GM12878 (cell line): ENCODE data around the gene KCTD2. TPM values are rescaled to one million over a fixed set of nuclear protein-coding genes. Genes with fewer than 3 reads are reported as not detected.

ENCODE experiments used
- ATAC-seq: fragments of 200-7000 bp; cut with Tn5 transposase; 3 replicates; pipeline ENCODE4 v1.9.1; 2020; ENCODE audit warnings: mild to moderate bottlenecking, moderate library complexity
- BruUV-seq: library from RNA; stranded (reverse); fragments of 400-500 nt; replicated peaks from 2 replicates; lab custom pipeline; 2021; lab: Mats Ljungman, UMichigan
- CTCF ChIA-PET: fragments of 300-600 bp; sonication (Branson Sonifier 250); formaldehyde crosslinking; extraction: SDS; loops from one replicate; lab custom pipeline; 2021; ENCODE audit warnings: inconsistent platforms; lab: Yijun Ruan, JAX
- POLR2A ChIA-PET: fragments of 350-600 bp; formaldehyde crosslinking; extraction: SDS; loops from one replicate; lab custom pipeline; 2021; ENCODE audit warnings: inconsistent platforms; lab: Charles Lee
- RAD21 ChIA-PET: fragments of 300-600 bp; sonication (Branson Sonifier 250); formaldehyde crosslinking; loops from one replicate; lab custom pipeline; 2023; ENCODE audit warnings: antibody characterized with exemption; ENCODE audit not compliant: unreplicated experiment; lab: Charles Lee
- SMC1A ChIA-PET: fragments of 300-600 bp; sonication (Branson Sonifier 250); formaldehyde crosslinking; loops from one replicate; lab custom pipeline; 2023; ENCODE audit not compliant: unreplicated experiment, uncharacterized antibody; lab: Charles Lee
- DNase-seq: peaks from one replicate; pipeline ENCODE4 v3.0.0-alpha.2; 2011; ENCODE audit warnings: low read depth, low spot score
- FAIRE-seq: peaks from 3 replicates; lab custom pipeline; 2011; peaks lifted over from hg19 to GRCh38; lab: Jason Lieb, UNC
- H2AFZ ChIP-seq: 2 replicates; pipeline ENCODE4 v1.6.0; 2011; ENCODE audit warnings: low read depth, low read length, control low read depth; ENCODE audit not compliant: control insufficient read depth
- H3K27ac ChIP-seq: 2 replicates; pipeline ENCODE4 v1.5.1; 2011; ENCODE audit warnings: control low read depth; ENCODE audit not compliant: control insufficient read depth, insufficient read depth
- H3K27me3 ChIP-seq, 2 experiments: replicated peaks in 1 of 2; 2 replicates each; pipeline versions ENCODE4 v1.6.0 to v1.6.1; 2011; ENCODE audit warnings: low read length in 1 of 2; ENCODE audit not compliant: control insufficient read depth in 2 of 2, insufficient read depth in 2 of 2
- H3K36me3 ChIP-seq, 2 experiments: 2 replicates each; pipeline ENCODE4 v1.5.1; 2011; ENCODE audit warnings: low read length in 1 of 2; ENCODE audit not compliant: control insufficient read depth in 2 of 2, insufficient read depth in 2 of 2
- H3K4me1 ChIP-seq: 2 replicates; pipeline ENCODE4 v1.6.1; 2011; ENCODE audit warnings: mild to moderate bottlenecking, low read length, moderate library complexity, mixed read lengths; ENCODE audit not compliant: control insufficient read depth, insufficient read depth
- H3K4me2 ChIP-seq: 2 replicates; pipeline ENCODE4 v1.6.0; 2011; ENCODE audit warnings: control low read depth; ENCODE audit not compliant: control insufficient read depth, insufficient read depth
- H3K4me3 ChIP-seq: fragments of 200-600 bp; sonication (generic); 2 replicates; pipeline ENCODE4 v1.5.1; 2016
- H3K79me2 ChIP-seq: 2 replicates; pipeline ENCODE4 v1.6.0; 2011; ENCODE audit warnings: low read length; ENCODE audit not compliant: control insufficient read depth, insufficient read depth
- H3K9ac ChIP-seq: 2 replicates; pipeline ENCODE4 v1.8.0; 2011; ENCODE audit warnings: low read length, control low read depth, mixed read lengths; ENCODE audit not compliant: control insufficient read depth, insufficient read depth
- H3K9me3 ChIP-seq: replicated peaks from 3 replicates; pipeline ENCODE4 v1.5.1; 2011; ENCODE audit warnings: mild to moderate bottlenecking, low read length; ENCODE audit not compliant: control insufficient read depth, insufficient read depth
- H4K20me1 ChIP-seq: 2 replicates; pipeline ENCODE4 v1.6.0; 2011; ENCODE audit not compliant: control insufficient read depth, insufficient read depth
- MEF2A ChIP-seq: IDR thresholded peaks from 2 replicates; pipeline ENCODE4 v1.6.1; 2011; ENCODE audit warnings: low read depth, mild to moderate bottlenecking, low read length, moderate library complexity; ENCODE audit not compliant: insufficient read depth
- MXI1 ChIP-seq: fragments of 150-350 bp; IDR thresholded peaks from 2 replicates; pipeline ENCODE4 v1.6.1; 2011; ENCODE audit warnings: low read depth, mild to moderate bottlenecking, inconsistent platforms, low read length, improper control_type of control experiment
- POLR2AphosphoS5 ChIP-seq: IDR thresholded peaks from 2 replicates; pipeline ENCODE4 v1.6.1; 2011; ENCODE audit warnings: mild to moderate bottlenecking, low read length, inconsistent platforms
- RB1 ChIP-seq: fragments of 450-650 bp; formaldehyde crosslinking; IDR thresholded peaks from 2 replicates; pipeline ENCODE4 v1.6.1; 2017; ENCODE audit warnings: mild to moderate bottlenecking, borderline replicate concordance
- RUNX3 ChIP-seq: IDR thresholded peaks from 2 replicates; pipeline ENCODE4 v1.6.1; 2012; ENCODE audit warnings: low read length, inconsistent platforms
- SIN3A ChIP-seq: IDR thresholded peaks from 2 replicates; pipeline ENCODE4 v1.6.1; 2012; ENCODE audit warnings: low read depth, low read length, improper control_type of control experiment
- STAT1 ChIP-seq: fragments of 450-650 bp; conservative IDR thresholded peaks from 2 replicates; pipeline ENCODE4 v1.6.1; 2014; ENCODE audit warnings: antibody characterized with exemption, mild to moderate bottlenecking
- WGBS: methylation state at CpG from one replicate; pipeline ENCODE4 v1.1.6; 2016; ENCODE audit warnings: low lambda C conversion rate; ENCODE audit not compliant: insufficient replicate concordance, insufficient coverage; ENCODE audit errors: missing lambda C conversion rate; 5-methylcytosine and 5-hydroxymethylcytosine counted together
- in situ Hi-C: fragments of 300-500 bp; cut with MboI; formaldehyde crosslinking; loops from 9 replicates; pipeline ENCODE4 v1.14.3; 2018; ENCODE audit warnings: mixed read lengths
- intact Hi-C: fragments of 100-400 bp; cut with micrococcal nuclease; formaldehyde crosslinking; loops from one replicate; pipeline ENCODE4 v1.14.2; 2022; ENCODE audit not compliant: unreplicated experiment
- polyA plus RNA-seq, 11 experiments: library from polyadenylated mRNA; depleted of rRNA in 4 of 11; unstranded in 6 of 11; stranded (reverse) in 5 of 11; fragments of >200 nt; fragmentation: Nextera tagmentation in 4 of 11; fragmentation: Illumina TruSeq in 1 of 11; extraction: Ambion mirVana in 4 of 11; extraction: Trizol in 1 of 11; gene quantifications; 1 replicate in 1 of 11; 2 replicates in 10 of 11; pipeline versions ENCODE4 v1.2.1 to v1.2.3, GENCODE V29; 2011 to 2016; ENCODE audit warnings: inconsistent platforms in 2 of 11, missing spikeins in 2 of 11, low read depth in 1 of 11
- total RNA-seq, 4 experiments: library from RNA; depleted of rRNA in 3 of 4; stranded (reverse); fragments of >200 nt in 3 of 4; fragmentation: Illumina TruSeq in 1 of 4; extraction: Trizol in 1 of 4; gene quantifications; 2 replicates each; pipeline versions ENCODE4 v1.2.1 to v1.2.3, GENCODE V29; 2013 to 2021
- TF ChIP-seq, protein P1 (sequence below): IDR thresholded peaks from 2 replicates; pipeline ENCODE4 v1.6.1; 2012; ENCODE audit warnings: low read length, inconsistent platforms
- TF ChIP-seq, protein P2 (sequence below): IDR thresholded peaks from 2 replicates; pipeline ENCODE4 v1.6.1; 2011; ENCODE audit warnings: borderline replicate concordance, low read depth, mild to moderate bottlenecking, moderate library complexity, low read length; ENCODE audit not compliant: insufficient read depth, poor library complexity, severe bottlenecking
- TF ChIP-seq, protein P3 (sequence below): fragments of 450-650 bp; IDR thresholded peaks from 2 replicates; pipeline ENCODE4 v1.6.1; 2017; ENCODE audit warnings: mild to moderate bottlenecking

The KCTD2 gene
- total and polyA plus RNA-seq, 10 of the 15 experiments (the other 5 are each of a cell fraction or from before 2014, with no cell fraction given): 1.5 to 27.5 (median 13.7) TPM

DNA sequence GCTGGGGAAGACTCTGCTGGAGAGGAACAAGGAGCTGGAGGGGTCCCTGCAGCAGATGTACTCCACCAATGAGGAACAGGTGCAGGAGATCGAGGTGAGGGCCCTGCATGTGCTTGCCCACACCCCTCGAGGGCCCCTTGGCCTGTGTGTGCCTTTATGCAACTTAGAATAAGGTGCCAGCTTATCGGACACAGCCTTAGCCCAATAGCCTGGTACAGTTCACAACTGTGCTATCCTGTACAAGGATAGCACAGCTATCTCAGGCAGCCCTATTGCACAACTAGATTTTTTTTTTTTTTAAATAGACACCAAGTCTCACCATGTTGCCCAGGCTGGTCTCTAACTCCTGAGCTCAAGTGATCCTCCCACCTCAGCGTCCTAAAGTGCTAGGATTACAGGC, 47.5 kb upstream of the KCTD2 start:
- intact Hi-C loops: no loop called here
- in situ Hi-C loops: no loop called here
- no peak overlapping the region for H3K27ac ChIP-seq
- no peak for ATAC-seq
- no peak overlapping the region for H2AFZ ChIP-seq
- no peaks in the 10 kb centered on the region for H3K27me3 ChIP-seq
- 19% methylated on average over 4 of the region's 4 CpGs for WGBS
- FAIRE-seq: no peak
- no peak overlapping the region for H3K4me2 ChIP-seq
- ChIA-PET SMC1A (interaction anchor here (1.3 to 1.7 kb wide), 3 partner anchors 8 to 38 kb away, joined by 3 to 7 read pairs (median 3); no protein-coding TSS in a partner anchor), CTCF (interaction anchor here (3.4 kb wide), 1 partner anchor 38 kb away, joined by 11 read pairs; no protein-coding TSS in a partner anchor), POLR2A (interaction anchor here (0.6 kb wide), 1 partner anchor 99 kb away, joined by 3 read pairs; no protein-coding TSS in a partner anchor), RAD21 (interaction anchor here (1.2 kb wide), 1 partner anchor 94 kb away, joined by 3 read pairs; no protein-coding TSS in a partner anchor)
- TF ChIP-seq, protein P1, sequence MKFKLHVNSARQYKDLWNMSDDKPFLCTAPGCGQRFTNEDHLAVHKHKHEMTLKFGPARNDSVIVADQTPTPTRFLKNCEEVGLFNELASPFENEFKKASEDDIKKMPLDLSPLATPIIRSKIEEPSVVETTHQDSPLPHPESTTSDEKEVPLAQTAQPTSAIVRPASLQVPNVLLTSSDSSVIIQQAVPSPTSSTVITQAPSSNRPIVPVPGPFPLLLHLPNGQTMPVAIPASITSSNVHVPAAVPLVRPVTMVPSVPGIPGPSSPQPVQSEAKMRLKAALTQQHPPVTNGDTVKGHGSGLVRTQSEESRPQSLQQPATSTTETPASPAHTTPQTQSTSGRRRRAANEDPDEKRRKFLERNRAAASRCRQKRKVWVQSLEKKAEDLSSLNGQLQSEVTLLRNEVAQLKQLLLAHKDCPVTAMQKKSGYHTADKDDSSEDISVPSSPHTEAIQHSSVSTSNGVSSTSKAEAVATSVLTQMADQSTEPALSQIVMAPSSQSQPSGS: no peak
- TF ChIP-seq MEF2A: no peak
- TF ChIP-seq STAT1: no peak
- no peak for TF ChIP-seq SIN3A
- TF ChIP-seq RB1: no peak
- TF ChIP-seq POLR2AphosphoS5: no peak
- TF ChIP-seq, protein P2, sequence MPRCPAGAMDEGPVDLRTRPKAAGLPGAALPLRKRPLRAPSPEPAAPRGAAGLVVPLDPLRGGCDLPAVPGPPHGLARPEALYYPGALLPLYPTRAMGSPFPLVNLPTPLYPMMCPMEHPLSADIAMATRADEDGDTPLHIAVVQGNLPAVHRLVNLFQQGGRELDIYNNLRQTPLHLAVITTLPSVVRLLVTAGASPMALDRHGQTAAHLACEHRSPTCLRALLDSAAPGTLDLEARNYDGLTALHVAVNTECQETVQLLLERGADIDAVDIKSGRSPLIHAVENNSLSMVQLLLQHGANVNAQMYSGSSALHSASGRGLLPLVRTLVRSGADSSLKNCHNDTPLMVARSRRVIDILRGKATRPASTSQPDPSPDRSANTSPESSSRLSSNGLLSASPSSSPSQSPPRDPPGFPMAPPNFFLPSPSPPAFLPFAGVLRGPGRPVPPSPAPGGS: no peak
- TF ChIP-seq MXI1: no peak
- no peak for TF ChIP-seq RUNX3
- TF ChIP-seq, protein P3, sequence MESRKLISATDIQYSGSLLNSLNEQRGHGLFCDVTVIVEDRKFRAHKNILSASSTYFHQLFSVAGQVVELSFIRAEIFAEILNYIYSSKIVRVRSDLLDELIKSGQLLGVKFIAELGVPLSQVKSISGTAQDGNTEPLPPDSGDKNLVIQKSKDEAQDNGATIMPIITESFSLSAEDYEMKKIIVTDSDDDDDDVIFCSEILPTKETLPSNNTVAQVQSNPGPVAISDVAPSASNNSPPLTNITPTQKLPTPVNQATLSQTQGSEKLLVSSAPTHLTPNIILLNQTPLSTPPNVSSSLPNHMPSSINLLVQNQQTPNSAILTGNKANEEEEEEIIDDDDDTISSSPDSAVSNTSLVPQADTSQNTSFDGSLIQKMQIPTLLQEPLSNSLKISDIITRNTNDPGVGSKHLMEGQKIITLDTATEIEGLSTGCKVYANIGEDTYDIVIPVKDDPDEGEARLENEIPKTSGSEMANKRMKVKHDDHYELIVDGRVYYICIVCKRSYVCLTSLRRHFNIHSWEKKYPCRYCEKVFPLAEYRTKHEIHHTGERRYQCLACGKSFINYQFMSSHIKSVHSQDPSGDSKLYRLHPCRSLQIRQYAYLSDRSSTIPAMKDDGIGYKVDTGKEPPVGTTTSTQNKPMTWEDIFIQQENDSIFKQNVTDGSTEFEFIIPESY: no peak
- DNase-seq: no peak
- no peaks in the 10 kb centered on the region for H3K79me2 ChIP-seq
- H3K4me1 ChIP-seq: no peaks in the 10 kb centered on the region
- H3K9me3 ChIP-seq: no peaks in the 10 kb centered on the region
- no peak overlapping the region for H3K4me3 ChIP-seq
- no peaks in the 10 kb centered on the region for H3K36me3 ChIP-seq
- no peak overlapping the region for H3K9ac ChIP-seq
- BruUV-seq: no TSS peak
- H4K20me1 ChIP-seq: no peaks in the 10 kb centered on the region
